Renal pelvis (tissue), 4 donors: ENCODE measurements around the gene ARHGAP5. TPM values are rescaled to one million over a fixed set of nuclear protein-coding genes. Genes with fewer than 3 reads are reported as not detected.
"Not testable (repeated sequence)": the region's sequence is repeated elsewhere in the genome, so short reads cannot be mapped to it uniquely, and the experiment has no call there.

ENCODE experiments used
- DNase-seq: peaks from one replicate; pipeline ENCODE4 v3.0.0-alpha.2; 2013
- polyA plus RNA-seq, 3 donors: library from polyadenylated mRNA; unstranded; fragments of 120-200 nt; gene quantifications; one replicate each; pipeline ENCODE4 v1.2.1, GENCODE V29; 2013; ENCODE audit not compliant: insufficient read length in 3 of 3

The ARHGAP5 gene
- polyA plus RNA-seq, 3 donors = 96.9 to 106 (median 99.6) TPM

DNA sequence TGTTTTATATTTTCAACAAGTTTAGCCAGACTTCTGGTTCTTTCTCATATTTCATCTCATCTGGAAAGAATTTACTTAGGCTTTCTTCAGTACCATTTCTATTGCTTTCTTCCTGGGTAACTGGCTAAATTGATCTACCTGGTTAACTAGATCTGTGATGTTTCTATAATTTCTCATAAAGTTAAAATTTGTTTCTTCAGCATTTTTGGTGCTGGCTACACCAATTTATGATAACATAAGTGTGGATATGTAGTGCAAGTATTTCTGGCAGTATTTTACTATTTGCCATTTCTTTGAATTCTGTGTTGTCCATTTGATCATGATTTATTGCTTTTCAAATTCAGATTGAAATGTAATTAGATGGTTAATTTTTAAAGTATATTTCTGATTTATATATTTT lies 25.9 kb downstream of the ARHGAP5 start:
- no peak for DNase-seq

DNA sequence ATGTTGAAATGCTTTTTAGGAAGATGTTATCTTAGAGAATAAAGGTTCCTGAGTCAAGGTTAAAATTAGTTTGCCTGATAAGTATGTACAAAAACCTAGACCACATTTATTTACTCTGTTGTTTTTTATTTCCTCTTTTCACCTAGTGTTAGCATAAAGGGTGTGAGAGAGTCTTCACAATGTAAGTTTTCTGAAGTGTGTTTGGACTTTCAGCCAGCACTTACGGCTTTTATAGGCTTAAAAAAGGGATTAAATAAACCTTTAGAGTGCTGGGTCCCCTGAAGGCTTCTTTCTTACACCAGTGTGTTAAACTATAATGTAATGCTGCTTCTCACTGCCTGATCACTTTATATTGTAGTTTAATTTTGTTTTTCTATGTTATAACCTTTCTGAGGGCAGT lies 27.2 kb downstream of the ARHGAP5 start:
- no peak for DNase-seq

GRCh38 chr14:32104803-32105202 lies 27.7 kb downstream of the ARHGAP5 start:
- DNase-seq = no peak

DNA sequence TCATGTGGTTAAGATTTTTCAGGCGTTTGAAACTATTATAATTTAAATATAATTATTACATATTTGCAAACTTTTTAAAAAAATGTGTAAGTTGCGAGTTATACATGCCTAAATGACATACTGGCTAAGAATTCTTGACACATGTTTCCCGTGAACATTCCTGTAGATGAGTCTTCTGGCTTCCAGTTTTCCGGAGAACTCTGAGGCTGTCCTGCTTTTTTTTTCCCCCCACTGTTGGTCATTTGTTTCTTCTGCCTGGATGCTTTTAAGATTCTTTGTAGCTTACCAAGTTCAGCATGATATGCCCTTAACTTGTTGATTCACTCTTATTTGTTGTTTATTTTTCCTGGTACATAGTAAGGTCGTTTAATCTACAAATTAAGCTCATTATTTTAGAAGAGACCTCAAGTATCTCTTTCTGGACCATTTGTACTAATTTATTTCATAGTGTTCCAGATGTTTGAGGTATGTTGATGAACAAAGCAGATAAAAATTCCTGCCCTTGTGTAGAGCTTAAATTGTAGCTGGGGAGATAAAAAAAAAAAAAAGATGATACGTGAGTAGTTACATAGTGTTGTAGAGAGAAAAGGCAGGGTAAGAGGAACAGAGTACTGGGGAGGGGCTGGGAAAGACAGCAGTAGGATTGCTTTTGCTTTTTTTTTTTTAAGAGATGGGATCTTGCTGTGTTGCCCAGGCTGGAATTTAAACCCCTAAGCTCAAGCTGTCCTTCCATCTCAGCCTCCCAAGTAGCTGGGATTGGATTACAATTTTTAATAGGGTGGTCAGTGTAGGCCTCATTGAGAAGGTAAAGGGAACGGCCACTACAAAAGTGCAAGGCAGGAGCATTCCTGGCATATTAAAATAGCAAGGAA lies 32.8 kb downstream of the ARHGAP5 start:
- DNase-seq = no peak

DNA sequence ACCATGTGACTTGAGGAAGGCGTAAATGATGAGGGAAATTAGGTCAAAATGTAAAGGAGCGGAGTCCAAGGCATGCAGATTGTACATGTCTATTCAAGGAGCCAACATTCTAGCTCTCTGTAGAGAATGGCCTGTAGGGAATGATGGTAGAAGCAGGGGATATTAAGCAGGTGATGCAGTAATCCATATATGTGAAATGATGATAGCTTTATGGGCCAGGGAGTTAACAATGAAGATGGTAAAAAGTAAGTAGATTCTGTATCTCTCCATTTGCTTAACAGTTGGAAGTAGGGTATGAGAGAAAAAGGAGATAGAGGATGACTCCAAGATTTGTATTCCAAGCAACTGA lies 33.4 kb downstream of the ARHGAP5 start:
- DNase-seq = no peak

DNA sequence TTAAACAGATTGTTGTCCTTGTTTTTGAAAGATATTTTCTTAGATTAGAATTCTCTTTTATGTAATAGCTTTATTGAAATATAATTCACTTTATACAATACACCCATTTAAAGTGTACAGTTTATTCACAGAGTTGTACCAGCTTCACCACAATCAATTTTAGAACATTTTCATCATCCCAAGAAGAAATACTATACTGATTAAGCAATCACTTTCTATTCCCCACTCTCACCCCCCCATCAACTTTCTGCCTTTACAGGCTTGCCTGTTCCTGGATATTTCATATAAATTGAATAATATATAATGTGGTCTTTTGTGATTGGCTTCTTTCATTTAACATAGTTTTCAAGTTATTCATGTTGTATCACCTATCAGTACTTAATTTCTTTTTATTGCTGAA lies 44.4 kb downstream of the ARHGAP5 start:
- no peak for DNase-seq

- DNase-seq = no peak
Measured at GRCh38 chr14:32121948-32122347, 44.8 kb downstream of the ARHGAP5 start.

DNA sequence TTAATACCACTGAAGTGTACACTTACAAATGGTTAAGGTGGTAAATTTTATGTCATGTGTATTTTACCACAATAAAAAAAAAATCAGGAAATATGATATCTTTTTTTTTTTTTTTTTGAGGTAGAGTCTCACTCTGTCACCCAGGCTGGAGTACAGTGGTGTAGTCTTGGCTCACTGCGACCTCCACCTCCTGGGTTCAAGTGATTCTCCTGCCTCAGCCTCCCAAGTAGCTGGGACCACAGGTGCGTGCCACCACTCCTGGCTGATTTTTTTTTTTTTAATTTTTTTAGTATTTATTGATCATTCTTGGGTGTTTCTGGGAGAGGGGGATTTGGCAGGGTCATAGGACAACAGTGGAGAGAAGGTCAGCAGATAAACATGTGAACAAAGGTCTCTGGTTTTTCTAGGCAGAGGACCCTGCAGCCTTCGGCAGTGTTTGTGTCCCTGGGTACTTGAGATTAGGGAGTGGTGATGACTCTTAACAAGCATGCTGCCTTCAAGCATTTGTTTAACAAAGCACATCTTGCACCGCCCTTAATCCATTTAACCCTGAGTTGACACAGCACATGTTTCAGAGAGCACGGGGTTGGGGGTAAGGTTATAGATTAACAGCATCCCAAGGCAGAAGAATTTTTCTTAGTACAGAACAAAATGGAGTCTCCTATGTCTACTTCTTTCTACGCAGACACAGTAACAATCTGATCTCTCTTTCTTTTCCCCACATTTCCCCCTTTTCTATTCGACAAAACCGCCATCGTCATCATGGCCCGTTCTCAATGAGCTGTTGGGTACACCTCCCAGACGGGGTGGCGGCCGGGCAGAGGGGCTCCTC lies 50.0 kb downstream of the ARHGAP5 start:
- not testable (repeated sequence) for DNase-seq

DNA sequence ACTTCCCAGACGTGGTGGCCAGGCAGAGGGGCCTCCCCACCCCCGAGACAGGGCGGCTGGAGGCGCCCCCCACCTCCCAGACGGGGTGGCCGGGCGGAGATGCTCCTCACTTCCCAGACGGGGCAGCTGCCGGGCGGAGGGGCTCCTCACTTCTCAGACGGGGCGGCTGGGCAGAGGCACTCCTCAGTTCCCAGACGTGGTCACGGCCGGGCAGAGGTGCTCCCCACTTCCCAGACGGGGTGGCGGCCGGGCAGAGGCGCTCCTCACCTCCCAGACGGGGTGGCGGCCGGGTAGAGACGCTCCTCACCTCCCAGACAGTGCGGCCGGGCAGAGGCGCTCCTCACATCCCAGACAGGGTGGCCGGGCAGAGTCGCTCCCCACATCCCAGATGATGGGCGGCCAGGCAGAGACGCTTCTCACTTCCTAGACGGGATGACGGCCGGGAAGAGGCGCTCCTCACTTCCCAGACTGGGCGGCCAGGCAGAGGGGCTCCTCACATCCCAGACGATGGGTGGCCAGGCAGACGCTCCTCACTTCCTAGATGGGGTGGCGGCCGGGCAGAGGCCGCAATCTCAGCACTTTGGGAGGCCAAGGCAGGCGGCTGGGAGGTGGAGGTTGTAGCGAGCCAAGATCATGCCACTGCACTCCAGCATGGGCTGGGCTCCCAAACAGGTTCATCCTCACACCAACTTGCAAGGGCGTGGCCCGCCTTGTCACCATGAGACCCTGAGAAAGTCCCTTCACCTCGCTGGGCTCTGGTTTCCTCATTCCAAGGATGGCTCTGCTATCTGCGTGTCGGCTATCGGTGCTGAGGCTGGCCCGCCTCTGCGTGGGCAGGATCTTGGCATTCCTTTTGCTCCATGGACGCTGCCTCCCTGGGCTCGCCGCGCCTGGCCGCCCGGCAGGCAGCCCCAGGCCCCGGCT lies 50.9 kb downstream of the ARHGAP5 start:
- not testable (repeated sequence) for DNase-seq

DNA sequence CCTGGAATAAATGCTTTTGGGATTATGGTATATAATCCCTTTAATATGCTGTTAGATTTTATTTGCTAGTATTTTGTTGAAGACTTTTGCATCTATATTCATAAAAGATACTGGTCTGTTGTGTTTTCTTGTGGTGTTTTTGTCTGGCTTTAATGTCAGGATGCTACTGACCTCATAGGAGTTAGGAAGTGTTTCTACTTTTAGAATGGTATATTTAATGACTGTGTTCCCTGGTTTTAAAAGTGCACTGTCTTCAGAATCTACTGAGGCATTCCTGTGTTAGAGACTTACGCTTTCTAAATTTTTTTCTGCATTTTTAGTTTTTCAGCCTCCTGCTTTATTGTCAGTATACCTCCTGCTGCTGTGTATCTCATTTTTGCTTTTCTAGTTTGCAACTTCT lies 51.6 kb downstream of the ARHGAP5 start:
- DNase-seq = no peak

DNA sequence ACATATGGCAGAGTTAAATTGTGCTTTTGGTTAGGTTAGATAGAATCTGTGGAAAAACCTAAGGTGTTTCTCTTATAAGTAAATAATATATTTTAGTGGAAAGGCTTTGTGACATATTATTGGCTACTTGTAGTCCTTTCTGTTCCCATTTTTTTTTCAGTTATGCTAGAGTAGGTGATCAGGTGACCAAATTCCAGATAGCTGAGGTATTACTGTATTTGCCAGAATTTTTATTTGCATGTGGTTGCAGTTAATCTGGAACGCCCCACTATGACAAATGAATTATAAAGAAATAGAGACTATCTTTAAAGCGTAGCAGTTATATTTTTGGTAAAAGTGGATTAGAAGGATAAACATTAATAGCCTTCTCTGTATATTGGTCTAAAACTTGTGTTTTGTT lies 52.0 kb downstream of the ARHGAP5 start:
- no peak for DNase-seq

DNA sequence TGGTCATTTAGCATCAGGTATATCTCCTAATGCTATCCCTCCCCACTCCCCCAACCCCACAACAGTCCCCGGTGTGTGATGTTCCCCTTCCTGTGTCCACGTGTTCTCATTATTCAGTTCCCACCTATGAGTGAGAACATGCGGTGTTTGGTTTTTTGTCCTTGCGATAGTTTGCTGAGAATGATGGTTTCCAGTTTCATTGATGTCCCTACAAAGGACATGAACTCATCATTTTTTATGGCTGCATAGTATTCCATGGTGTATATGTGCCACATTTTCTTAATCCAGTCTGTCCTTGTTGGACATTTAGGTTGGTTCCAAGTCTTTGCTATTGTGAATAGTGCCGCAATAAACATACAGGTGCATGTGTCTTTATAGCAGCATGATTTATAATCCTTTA lies 54.6 kb downstream of the ARHGAP5 start:
- DNase-seq = not testable (repeated sequence)

DNA sequence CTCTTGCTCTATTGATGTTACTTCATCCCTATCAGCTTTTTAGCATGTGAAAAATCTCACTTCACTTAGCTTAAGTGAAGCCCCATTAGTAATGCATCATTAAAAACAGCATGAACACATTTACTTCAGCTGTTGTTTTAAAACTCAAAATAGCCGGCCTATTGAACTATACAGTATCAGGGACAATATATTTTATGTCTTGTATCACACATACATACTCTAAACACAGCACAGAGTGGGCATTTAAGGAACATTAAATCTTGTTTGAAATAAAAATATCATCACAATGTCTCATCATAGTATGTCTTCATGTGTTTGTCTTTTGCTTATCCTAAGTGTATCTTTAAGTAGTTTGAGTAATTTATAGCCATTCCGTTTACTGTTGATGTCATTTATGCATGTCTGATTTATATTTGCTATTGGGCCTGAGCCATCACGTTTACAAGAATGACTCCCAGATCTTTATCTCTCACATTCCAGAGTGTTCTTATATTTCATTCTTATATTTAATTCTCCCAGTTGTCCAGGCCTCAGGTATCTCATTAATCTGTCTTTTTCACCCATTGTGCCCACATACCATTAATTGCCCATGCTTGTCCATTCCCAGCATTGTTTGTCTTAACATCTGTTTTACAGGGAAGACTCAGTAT lies 57.5 kb downstream of the ARHGAP5 start:
- DNase-seq = peak; percentile 70

GRCh38 chr14:32136027-32136825 lies 59.1 kb downstream of the ARHGAP5 start:
- no peak for DNase-seq

DNA sequence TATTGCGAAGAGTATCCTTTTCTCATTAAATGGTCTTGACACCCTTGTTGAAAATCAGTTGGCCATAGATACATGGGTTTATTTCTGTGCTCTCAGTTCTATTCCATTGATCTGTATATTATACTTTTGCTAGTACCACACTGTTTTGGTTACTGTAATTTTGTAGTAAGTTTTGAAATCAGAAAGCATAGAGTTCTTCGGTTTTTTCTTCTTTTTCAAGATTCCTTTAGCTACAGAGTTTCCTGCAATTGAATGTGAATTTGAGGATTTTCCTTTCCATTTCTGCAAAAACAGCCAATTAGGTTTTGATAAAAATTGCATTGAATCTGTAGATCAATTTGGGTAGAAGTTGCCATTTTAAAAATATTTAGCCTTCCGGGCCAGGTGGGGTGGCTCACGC lies 60.2 kb downstream of the ARHGAP5 start:
- DNase-seq = no peak

- no peak for DNase-seq
Measured at GRCh38 chr14:32137892-32138291, 60.8 kb downstream of the ARHGAP5 start.

DNA sequence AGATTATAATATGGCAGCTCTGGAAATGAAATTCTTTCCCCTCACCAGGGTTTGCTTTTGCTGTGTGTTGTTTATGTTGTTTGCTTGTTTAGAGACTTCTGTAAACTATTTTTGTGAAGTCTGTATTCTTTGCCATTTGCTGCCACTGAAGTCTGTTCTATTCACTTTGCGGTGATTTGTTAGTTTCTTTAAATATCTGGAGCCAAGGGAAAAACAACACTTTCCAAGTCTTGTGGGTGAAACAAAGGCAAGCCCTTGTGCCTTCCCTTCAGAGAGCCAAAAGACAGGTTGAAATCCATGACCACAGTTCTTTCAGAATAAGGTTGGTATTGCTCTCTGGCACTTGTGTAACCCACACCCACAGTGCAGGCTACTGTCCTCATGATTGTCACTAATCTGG lies 65.2 kb downstream of the ARHGAP5 start:
- DNase-seq = no peak

DNA sequence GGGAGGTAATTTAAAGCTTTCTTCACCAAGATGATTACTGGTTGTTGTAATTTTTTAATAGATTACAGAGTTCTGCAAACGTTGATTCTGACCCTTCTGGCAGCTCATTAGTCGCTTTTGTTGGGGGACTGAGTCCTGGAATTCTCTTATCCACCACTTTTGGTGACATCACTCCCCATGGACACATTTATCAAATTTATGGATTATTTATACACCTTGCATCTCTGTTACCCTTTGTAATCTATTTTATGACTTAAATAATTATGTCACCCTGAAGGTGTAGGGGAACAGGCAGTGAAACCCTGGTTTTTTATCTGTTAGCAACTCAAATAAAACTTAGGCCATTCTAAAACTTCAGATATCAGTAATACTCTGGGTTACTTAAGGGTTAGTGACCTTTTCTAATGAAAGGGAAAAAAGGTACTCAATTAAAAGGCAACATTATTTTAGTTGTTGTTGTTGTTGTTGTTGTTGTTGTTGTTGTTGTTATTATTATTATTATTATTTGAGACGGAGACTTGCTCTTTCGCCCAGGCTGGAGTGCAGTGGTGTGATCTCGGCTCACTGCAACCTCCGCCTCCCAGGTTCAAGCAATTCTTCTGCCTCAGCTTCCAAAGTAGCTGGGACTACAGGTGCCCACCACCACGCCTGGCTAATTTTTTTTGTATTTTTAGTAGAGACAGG lies 65.8 kb downstream of the ARHGAP5 start:
- no peak for DNase-seq

GRCh38 chr14:32150392-32150791 lies 73.3 kb downstream of the ARHGAP5 start:
- DNase-seq = no peak

DNA sequence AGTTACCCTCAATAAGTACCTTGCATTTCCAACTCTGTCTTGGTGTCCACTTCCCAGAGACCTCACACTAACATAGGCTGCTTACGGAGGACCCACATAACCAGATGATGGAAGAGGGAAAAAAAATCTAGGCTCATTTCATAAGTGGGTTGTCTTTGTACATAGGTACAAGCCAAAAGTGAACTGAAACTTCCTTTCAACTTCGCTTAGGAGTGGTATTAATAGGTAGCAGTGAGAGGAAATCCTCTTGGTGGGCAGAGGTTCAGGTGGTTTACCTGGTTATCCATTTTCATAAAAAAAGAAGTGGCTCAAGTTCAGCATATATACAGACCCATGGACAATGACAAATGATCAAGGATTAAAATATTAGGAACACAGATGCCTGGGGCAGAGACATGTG lies 88.9 kb downstream of the ARHGAP5 start:
- no peak for DNase-seq
